ENCODE results near the gene KIF21B.
"Not testable (repeated sequence)": the region's sequence is repeated elsewhere in the genome, so short reads cannot be mapped to it uniquely, and the experiment has no call there.

Gene KIF21B

DNA sequence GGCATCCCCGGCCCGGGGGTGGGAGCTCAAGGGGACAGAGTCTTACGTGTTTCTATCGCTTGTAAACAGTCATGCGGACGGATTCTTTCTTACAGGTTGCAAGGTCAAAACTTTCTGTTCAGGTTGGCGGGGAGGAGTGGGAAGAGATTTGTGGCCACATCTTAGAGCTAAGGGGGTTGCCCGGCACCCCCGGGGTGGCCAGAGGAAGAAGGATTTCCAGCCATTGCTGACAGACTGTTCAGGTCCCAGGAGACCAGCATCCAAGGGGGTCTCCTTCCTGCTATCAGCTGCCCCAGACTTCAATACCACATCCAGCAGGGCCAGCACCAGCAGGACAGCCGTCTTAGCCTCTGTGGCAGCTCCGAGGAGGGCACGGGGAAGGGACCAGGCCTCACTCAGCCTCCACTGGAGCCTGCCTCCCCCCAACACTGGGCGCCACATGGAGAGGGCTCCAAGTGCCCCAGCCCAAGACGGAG, 52.0 kb downstream of the KIF21B start:
- DNase-seq (ENCODE audit: low read depth): no peak

DNA sequence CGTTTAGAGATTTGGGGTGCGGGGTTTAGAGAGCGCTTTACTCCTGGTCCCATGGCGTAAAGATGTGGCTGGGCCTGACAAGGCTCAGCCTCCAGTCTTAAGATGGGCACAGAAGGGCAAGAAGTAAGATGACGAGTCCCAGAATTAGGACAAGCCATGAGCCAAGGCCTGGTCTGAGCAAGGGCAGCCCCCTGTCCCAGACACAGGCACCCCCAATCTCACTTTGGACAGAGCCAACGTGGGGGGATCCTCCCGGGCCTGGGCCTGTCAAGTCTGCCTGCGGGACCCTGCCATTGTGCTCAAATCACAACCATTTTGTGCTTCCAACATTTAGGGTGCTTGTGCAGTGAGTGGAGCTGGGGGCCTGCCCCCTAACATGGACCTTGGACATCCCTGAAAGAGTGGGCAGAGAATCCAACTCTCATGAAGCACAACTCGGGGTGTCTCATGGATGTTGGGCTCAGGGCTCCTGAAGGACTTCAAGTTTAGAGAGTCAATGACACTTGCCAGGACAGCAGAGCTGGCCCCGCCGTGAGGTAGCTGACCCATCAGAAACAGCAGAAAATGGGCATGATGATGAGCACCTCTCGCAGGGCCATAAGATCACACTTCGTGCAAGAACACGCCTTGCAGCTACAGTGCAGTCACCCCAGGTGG, 52.6 kb downstream of the KIF21B start:
- no peak for DNase-seq (ENCODE audit: low read depth)

DNA sequence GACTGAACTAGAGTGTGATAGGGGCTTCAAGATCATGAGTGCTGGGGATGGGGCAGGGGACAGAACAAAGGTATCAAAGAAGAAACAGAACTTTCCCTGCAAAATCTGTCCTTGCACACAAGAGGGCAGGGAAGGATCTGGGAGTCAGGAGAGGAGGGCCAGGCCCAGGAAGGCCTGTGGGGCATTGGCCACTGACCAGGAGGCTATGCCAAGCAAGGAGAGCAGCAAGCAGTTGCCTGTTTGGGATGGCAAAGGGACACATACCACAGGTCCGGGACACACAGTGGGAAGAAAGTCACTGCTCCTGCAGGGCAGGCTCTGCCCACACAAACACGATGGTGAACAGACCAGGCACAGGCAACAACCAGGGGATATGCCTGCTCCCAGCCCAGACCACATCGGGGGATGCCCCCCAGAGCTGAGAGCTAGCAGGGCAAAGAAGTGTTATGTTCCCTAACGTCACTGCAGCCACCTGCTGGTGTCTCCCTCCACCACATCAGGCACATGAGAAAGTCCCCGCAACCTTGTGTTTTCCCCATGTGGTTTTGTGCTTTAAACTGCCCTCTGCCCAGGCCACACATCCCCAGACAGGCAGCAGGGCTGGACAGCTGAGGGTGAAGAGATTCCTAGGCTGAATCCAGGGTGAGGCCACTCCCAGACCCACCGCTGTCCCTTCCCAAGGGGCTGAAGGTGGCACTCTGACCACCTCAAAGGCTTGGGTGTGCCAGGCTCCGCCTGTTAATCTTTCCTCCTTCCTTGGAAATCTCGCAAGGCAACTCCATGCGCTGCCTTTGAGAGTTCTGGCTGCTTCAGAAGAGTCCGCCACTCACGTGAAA, 53.6 kb downstream of the KIF21B start:
- no peak for DNase-seq (ENCODE audit: low read depth)

DNA sequence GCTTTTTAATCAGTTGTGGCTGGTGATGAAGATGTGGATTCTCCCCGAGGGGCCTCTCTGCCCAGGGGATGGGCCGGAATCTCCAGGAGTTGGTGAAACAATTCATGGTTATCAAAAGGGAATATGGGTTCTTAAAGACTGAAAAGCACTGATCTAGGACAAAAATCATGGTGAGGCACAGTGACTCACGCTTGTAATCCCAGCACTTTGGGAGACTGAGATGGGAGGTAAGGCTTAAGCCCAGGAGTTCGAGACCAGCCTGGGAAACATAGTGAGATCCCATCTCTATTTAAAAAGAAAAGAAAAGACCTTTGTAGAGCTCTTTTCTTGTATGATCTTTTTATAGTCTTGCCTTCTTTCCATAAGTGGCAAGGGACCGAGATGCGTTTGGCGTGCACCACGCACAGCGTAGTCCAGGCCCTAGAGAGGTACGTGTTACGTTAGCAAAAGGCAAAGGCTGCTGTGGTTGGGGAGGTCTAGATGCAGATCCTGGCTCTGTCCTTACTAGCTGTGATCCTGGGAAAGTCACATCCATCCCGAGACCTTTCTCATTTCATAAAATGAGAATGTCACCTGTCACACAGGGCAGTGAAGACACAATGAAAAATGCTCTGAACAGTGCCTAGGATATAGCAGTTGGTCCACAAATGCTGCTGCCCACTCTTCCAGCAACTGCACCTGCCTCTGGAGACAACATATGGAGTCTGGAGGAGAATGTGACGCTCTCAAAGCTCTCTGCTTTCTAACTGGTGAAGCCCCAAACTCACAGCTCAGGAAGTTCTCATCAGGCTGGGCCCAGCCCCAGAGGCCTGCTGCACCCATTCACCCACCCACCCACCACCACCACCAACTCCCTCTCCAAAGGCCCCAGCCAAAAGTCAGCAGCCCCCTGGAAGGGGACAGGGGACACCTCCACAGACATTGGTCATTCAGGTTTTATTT, 54.8 kb downstream of the KIF21B start:
- DNase-seq (ENCODE audit: low read depth): no peak

DNA sequence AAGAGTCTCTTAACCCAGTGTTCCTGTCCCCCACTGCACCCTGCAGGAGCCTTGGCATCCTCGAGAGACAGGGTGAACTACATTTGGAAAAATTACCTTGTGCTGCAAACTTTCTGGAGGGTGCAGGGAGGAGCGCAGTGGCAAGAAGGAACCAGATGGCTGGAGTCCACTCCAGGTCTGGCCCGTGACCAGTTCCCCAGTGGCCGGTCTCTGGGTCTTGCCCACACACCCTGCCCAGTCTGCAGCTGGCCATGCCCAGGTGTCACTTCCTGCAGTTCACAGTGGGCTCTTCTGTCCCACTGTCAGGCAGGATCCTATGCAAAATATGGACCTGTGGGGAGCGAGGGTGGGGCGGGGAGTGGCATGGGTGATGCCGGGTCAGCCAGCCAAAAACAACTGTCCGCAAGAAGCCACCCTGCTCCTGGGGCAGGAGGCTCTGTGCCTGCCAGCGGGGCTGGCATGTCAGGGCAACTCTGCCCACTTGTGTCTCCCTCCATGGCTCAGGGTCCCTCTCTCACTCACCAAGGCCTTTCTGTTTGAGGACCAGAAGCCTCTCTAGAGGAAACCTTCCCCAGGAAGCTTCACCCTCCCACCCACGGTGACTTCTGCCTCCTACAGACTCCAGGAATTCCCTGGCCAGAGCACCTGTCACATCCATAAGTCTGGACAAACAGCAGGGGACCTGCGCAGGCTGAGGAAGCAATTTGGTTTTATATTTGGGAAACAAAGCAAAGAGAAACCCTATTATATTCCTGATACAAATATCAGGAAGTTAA, 55.6 kb downstream of the KIF21B start:
- DNase-seq (ENCODE audit: low read depth): no peak

DNA sequence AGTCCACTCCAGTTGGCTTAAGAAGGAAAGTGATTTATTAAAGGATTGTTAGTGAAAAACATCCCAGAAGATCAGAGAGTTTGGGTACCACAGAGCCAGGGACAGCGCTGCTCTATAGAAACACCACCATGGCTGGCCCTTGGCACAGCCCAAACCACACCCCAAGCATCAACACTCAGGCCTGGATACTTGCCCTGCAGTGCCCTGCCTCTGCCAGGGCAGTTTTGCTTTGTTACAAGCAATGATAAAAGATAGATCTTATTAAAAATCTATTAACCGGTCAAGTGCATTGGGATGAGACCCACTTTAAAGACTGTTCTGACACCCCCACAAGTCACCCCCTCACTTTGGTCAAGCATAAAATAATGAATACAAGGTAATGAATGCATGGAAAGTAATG, 56.6 kb downstream of the KIF21B start:
- DNase-seq (ENCODE audit: low read depth): no peak

DNA sequence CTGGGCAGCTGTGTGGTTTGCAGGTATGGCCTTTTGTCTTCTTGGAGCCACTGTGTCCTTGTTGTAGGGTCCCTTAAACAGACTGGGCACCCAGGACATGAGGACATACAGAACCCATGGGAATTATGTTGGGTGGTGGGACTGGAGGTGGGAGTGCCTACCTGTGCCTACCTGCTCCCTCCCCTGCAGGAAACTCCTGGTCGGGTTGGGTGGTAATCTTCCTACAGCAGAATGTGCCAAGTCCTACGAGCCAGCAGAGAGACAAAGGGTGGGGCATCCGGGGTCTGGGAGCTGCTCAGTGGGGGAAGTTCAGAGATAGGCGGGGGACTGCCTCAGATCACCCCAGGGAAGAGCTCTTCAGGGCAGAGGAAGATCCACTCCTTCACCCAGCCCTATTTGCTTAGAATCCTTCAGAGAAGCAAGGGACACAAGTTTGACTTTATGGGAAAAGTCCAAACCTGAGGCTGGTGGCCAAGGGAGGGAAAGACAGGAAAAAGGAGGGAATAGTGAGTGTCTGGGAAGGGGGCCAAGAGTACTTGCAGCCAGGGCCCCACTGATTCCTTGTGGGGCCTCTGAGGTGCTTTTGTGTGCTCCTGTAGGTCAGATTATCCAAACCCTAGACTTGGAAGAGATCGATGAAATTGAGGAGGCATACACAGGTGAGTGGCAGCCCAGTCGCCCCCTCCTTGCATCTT, 58.3 kb downstream of the KIF21B start:
- DNase-seq (ENCODE audit: low read depth): no peak

DNA sequence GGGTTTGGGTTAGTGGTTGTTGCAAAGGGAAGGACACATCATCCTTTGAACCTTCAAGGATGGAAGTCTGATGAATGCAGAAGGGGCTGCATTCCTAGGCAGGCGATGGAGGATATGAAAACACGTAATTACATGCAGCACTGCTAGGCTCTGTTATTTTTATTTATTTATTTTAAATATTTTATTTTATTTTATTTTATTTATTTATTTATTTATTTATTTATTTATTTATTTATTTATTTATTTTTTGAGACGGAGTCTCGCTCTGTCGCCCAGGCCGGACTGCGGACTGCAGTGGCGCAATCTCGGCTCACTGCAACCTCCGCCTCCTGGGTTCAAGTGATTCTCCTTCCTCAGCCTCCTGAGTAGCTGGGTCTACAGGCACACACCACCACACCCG, 59.6 kb downstream of the KIF21B start:
- DNase-seq (ENCODE audit: low read depth): not testable (repeated sequence)

DNA sequence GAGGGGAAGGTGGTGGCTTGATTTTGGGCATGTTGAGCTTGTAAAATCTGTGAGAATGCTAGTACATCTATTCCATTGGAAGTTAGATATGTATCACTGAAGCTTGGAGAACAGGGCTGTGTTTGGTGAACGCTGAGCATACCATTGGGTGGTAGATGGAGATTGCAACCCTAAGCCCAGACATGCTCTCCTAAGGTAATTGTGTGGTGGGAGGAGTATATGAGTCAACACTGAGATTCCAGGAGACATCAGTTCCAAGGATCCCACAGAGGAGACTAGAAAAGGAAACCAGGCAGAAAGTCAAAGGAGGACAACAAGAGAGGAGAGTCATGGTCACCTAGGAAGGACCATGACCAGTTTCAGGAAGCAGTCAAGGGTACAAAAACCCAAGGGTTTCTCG, 60.4 kb downstream of the KIF21B start:
- DNase-seq (ENCODE audit: low read depth): no peak

DNA sequence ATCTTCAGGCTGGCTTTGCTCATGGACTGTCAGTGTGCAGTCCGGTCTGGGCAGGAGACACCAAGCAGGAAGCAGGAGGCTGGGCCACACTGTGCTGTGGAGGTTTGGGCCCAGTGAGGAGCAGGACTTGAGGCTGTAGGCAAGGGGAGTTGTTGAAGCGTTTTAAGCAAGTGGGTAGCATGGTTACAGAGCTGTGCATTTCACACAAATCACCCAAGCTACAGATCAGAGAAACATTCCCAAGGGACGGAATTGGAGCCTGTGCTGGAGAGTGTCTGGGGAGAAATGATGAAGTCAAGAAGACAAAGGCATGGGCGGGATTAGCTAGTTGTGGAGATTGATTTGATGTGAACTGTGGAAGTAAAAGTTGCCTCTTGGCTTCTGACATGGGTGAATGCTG, 60.9 kb downstream of the KIF21B start:
- no peak for DNase-seq (ENCODE audit: low read depth)

DNA sequence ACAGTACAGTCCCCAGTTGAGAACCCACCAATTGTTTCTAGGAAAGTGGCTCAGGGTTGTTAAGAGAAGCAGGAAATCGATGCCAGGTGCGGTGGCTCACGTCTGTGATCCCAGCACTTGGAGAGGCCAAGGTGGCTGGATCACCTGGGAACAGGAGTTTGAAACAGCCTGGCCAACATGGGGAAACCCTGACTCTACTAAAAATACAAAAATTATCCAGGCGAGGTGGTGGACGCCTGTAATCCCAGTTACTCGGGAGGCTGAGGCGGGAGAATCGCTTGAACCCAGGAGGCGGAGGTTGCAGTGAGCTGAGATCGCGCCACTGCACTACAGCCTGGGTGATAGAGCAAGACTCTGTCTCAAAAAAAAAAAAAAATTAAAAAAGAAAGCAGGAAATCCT, 61.4 kb downstream of the KIF21B start:
- not testable (repeated sequence) for DNase-seq (ENCODE audit: low read depth)

DNA sequence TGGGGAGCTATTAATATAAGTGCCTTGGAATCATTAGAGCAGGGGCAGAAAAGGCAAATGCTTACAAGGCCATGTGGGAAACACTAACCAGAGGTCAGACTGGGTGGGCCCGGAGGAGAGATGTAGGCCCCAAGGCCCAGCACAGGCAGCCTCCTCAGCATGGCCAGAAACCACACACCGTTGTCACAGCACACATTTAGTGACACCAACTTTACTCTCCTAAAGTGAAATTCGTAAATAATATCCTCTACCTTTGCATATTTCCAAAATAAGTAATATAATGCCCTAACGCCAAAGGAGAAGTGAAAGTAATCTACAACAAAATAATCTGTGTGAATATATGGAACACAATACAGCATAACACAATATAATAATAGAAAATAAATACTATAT, 62.6 kb downstream of the KIF21B start:
- no peak for DNase-seq (ENCODE audit: low read depth)

DNA sequence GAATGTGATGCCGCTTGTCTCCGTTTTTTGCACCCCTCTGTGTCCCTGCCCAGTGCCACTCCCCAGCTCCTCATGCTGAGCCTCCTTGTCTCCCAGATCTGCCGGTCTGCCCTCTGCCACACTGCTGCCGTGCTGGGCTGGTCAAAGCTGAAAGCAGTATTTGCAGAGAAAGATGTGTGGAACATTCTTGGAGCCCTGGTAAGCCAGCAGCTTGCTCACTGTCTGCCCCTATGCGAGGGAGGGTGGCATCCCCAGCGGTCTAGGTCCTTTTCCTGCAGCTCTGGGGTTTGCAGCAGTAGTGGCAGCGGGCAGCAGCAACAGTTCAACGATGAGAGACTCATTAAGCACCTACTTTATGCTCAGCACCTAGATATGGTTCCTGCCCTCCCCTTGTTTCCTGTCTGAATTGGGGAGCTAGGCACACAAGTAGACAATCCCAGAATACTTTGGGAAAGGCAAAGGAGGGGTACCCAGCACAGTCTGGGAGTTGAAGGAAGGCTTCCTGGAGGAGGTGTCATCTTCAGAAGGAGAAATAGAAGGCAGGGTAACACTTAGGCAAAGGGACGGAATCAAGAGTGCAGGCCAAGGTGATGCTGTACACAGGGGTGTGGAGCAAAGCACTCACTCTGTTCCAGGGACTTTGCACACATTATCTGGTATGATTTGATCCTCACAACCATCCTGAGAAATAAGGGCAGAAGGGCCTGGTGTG, 63.1 kb downstream of the KIF21B start:
- DNase-seq (ENCODE audit: low read depth): no peak

DNA sequence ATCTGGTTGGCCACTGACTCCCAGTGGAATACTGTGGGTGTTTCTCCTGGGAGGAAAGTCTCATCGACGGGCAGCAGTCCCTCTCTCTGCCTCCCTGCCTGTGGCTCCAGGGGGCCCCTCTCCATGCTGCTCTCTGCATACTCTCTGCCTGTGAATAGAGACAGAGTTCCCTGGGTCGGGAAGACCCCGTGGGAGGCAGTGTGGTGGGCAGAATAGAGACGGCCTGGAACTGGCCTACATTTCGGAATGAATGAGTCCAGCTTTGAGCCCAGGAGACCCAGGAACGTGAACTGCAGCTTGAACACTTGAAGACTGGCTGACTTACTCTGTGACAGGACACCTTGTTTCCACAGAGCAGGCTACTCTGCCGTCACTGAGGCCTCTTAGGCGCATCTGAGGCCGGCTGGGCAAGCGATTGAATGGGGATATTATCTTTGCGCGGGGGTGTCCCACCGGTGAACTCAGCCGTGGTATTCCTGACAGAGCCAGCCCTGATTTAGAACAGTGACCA, 64.0 kb downstream of the KIF21B start:
- DNase-seq (ENCODE audit: low read depth): no peak

DNA sequence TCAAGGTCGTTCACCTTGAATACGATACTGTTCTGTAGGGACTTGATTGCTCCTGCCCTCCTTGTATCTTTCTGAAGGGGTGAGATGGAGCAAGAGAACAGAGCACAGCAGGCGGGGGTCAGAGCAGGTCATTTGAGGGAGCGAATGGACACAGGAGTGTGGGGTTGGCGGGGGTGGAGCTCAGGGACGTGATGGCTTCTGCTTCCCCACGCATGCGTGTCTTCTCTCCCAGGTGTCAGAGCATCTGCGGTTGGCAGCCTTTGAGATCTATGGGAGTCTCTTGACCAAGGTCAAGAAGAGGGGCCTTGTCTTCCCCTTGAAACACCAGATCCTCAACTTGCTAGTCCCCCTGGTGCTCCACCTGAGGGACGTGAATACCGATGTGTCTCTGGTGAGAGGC, 64.9 kb downstream of the KIF21B start:
- no peak for DNase-seq (ENCODE audit: low read depth)

DNA sequence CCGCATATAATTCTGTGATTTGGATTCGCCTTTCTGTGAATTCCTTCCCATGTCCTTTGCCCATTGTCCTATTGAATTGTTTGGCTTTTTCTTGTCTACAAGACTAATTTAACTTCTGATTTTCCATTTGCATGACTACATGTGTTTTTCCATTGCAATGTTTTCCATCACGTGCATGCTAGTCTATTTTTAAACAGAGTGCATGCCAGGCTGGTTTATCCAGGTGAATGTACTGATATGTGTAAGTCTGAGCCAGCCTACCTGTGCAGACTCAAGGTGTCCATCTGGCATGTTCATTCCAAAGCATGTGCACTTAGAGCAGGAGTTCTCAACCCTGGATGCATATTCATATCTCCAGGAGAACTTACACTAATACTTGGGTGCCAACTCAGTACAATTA, 69.1 kb downstream of the KIF21B start:
- no peak for DNase-seq (ENCODE audit: low read depth)

DNA sequence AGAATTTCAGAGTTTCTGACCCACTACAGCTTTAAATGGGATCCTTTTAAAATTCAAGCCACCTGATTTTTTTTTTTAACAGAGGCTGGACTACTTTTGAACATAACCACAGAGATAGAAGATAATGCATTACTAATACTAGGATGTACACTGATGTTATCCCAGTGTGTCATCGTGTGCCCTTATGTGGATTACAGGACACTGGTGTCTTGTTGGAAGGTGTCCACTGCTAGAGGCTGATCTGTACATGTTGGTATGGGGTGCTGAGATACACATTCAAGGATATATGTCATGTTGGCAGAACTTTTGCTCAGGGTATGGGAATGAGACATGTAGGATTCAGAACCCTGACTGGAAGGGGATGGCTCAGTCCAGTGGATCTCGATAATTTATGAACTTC, 72.5 kb downstream of the KIF21B start:
- DNase-seq (ENCODE audit: low read depth): no peak

DNA sequence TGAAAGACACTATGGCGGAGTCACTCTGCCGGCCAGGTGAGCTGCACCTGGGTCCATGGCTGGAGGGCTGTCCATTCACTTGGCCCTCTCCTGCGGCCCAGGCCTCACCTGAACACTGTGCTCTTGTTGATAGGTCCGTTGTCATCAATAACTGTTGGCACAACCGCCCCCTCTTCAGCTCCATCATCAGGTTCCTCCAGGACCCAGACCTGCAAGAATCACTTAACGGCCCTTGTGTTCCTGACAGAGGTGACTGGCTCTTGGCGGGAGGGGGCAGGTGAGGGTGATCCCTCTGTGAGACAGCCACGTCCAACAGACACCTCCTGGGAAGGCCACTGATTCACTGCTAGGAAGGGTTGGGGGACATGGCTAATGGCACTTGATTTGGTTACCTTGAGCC, 73.9 kb downstream of the KIF21B start:
- DNase-seq (ENCODE audit: low read depth): no peak

DNA sequence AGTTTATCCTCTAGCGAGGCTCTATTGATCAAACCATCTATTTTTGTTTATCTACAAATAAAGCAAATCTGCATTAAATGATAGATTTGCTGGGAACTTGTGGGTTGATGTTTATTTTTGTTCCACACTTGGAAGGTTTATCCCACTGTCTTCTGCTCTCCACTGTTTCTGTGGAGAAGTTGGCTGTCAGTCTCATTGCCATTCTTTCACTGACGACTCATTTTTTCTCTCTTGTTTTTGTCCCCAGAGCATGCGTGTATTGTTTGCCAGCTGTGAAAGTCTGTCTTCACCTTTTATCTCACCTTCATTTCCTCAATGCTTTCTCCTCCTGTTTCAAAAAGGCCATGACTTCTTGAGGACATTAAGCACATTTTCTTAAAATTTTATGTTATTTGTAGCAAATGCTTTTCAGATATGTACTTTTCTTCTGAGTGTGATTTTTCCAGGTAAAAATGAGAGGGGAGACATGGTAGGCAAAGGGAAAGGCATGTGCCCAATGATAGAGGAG, 76.4 kb downstream of the KIF21B start:
- no peak for DNase-seq (ENCODE audit: low read depth)

DNA sequence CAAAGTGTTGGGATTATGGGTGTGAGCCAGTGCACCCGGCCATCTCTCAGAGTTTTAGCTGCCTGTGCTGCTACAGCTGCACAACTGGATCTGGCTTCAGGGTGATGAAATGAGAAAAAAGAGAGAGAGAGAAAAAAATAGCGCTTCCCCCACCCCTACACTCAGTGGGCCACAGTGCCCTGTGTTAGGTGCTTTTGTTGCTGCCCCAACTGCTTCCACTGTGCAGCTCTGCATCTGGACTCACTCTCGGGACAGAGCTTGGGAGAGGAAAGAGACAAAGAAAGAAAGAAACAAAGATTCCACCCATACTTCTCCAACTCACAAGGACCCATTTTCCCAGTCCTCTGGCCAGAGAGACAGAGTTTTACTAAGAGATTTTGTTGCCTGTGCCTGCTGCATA, 78.4 kb downstream of the KIF21B start:
- DNase-seq (ENCODE audit: low read depth): no peak
